Gastroesophageal sphincter (tissue), 4 donors: ENCODE measurements around the gene HBZ. TPM values are rescaled to one million over a fixed set of nuclear protein-coding genes. Genes with fewer than 3 reads are reported as not detected.
A peak's percentile ranks its signal among the peaks of the same experiment; 100 is the strongest.

Experiments used
- ATAC-seq: fragments of 150-250 bp; one replicate; pipeline ENCODE4 v1.9.1; 2016; ENCODE audit warnings: mild to moderate bottlenecking, moderate library complexity
- H3K27ac ChIP-seq, 4 donors: fragments of 200-600 bp; sonication (generic) in 3 of 4; 1 replicate in 3 of 4; 2 replicates in 1 of 4; pipeline ENCODE4 v1.5.1; 2016 to 2019
- H3K27me3 ChIP-seq: fragments of 200-600 bp; sonication (generic); one replicate; pipeline ENCODE4 v1.5.1; 2019
- H3K36me3 ChIP-seq, 2 donors: fragments of 200-600 bp; sonication (generic); one replicate each; pipeline ENCODE4 v1.5.1; 2019; ENCODE audit warnings: control low read depth in 1 of 2
- H3K4me1 ChIP-seq, 3 donors: fragments of 200-600 bp; sonication (generic); 1 replicate in 2 of 3; 2 replicates in 1 of 3; pipeline ENCODE4 v1.5.1; 2016 to 2019; ENCODE audit warnings: control low read depth in 2 of 3
- H3K4me3 ChIP-seq, 2 donors: fragments of 200-600 bp; sonication (generic); one replicate each; pipeline ENCODE4 v1.5.1; 2019; ENCODE audit warnings: mild to moderate bottlenecking in 1 of 2, moderate library complexity in 1 of 2
- H3K9me3 ChIP-seq, 3 donors: fragments of 200-600 bp; sonication (generic); one replicate each; pipeline ENCODE4 v1.5.1; 2017 to 2019; ENCODE audit warnings: control low read depth in 2 of 3
- CTCF ChIP-seq, 4 experiments: fragments of 200-600 bp in 2 of 4; fragments of 450-650 bp in 2 of 4; sonication (generic) in 1 of 4; IDR thresholded peaks; one replicate each; pipeline ENCODE4 v1.5.1; 2017 to 2019; ENCODE audit warnings: antibody characterized with exemption in 4 of 4, mild to moderate bottlenecking in 2 of 4, moderate library complexity in 2 of 4
- EP300 ChIP-seq: sonication (generic); formaldehyde crosslinking; IDR thresholded peaks from one replicate; pipeline ENCODE4 v1.6.1; 2017; ENCODE audit warnings: antibody characterized with exemption, mild to moderate bottlenecking
- POLR2A ChIP-seq, 2 donors: fragments of 450-650 bp; IDR thresholded peaks; one replicate each; pipeline ENCODE4 v1.6.1; 2017; ENCODE audit warnings: antibody characterized with exemption in 2 of 2, mild to moderate bottlenecking in 2 of 2, moderate library complexity in 1 of 2
- POLR2AphosphoS5 ChIP-seq: sonication (generic); formaldehyde crosslinking; IDR thresholded peaks from one replicate; pipeline ENCODE4 v1.6.1; 2017; ENCODE audit warnings: antibody characterized with exemption
- WGBS, 2 donors: methylation state at CpG; one replicate each; pipeline ENCODE4 v1.1.5; 2018; ENCODE audit warnings: low coverage in 1 of 2; 5-methylcytosine and 5-hydroxymethylcytosine counted together
- total RNA-seq, 4 donors: library from RNA; depleted of rRNA; stranded (reverse); fragments of >200 nt; gene quantifications; one replicate each; pipeline ENCODE4 v1.1.0, GENCODE V29; 2016

HBZ gene
- total RNA-seq, 4 donors from 2014 or later, result not detected

GRCh38 chr16:177394-177822 is 25.0 kb downstream of the HBZ start:
- ATAC-seq, result no peak
- Histone ChIP-seq H3K4me1 (peaks cover 7 to 36% (median 17%) of the 10 kb centered on the region in 3 donors), H3K27me3 (peaks cover 75% of the 10 kb centered on the region), H3K9me3 (no peaks in the 10 kb centered on the region), H3K36me3 (no peaks in the 10 kb centered on the region), H3K4me3 (no peak overlapping the region), H3K27ac (no peak overlapping the region)
- WGBS, 2 donors, result 0 to 1% methylated on average over 4 to 7 of the region's 13 CpGs
- TF ChIP-seq CTCF (IDR thresholded peaks at IDR 0.05), result no peak

DNA sequence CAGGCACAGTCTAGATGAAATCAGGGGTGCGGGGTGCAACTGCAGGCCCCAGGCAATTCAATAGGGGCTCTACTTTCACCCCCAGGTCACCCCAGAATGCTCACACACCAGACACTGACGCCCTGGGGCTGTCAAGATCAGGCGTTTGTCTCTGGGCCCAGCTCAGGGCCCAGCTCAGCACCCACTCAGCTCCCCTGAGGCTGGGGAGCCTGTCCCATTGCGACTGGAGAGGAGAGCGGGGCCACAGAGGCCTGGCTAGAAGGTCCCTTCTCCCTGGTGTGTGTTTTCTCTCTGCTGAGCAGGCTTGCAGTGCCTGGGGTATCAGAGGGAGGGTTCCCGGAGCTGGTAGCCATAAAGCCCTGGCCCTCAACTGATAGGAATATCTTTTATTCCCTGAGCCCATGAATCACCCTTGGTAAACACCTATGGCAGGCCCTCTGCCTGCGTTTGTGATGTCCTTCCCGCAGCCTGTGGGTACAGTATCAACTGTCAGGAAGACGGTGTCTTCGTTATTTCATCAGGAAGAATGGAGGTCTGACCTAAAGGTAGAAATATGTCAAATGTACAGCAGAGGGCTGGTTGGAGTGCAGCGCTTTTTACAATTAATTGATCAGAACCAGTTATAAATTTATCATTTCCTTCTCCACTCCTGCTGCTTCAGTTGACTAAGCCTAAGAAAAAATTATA is 25.7 kb downstream of the HBZ start:
- no peak overlapping the region for H3K27ac ChIP-seq
- peaks cover 74% of the 10 kb centered on the region for H3K27me3 ChIP-seq
- H3K4me3 ChIP-seq, result no peak overlapping the region
- peaks cover 7 to 36% (median 17%) of the 10 kb centered on the region in 3 donors for H3K4me1 ChIP-seq
- no peak for TF ChIP-seq POLR2AphosphoS5
- ATAC-seq, result no peak
- H3K9me3 ChIP-seq, result no peaks in the 10 kb centered on the region
- 41 to 77% methylated on average over 5 to 10 of the region's 11 CpGs for WGBS, 2 donors
- no peaks in the 10 kb centered on the region for H3K36me3 ChIP-seq

- TF ChIP-seq CTCF (IDR thresholded peaks at IDR 0.05), result no peak
- no peak for TF ChIP-seq POLR2A (IDR thresholded peaks at IDR 0.05)
- no peak for TF ChIP-seq EP300
- WGBS, 2 donors, result 82 to 86% methylated on average over 10 to 11 of the region's 11 CpGs
- no peak for ATAC-seq
- peaks cover 7 to 33% (median 17%) of the 10 kb centered on the region in 3 donors for H3K4me1 ChIP-seq
- no peak overlapping the region for H3K4me3 ChIP-seq
- H3K36me3 ChIP-seq, result no peaks in the 10 kb centered on the region
- no peaks in the 10 kb centered on the region for H3K9me3 ChIP-seq
- no peak overlapping the region for H3K27ac ChIP-seq
- peaks cover 69% of the 10 kb centered on the region for H3K27me3 ChIP-seq
Measured at GRCh38 chr16:178668-179015, 26.2 kb downstream of the HBZ start.

- H3K4me1 ChIP-seq, result peaks cover 7 to 33% (median 17%) of the 10 kb centered on the region in 3 donors
- peaks cover 63% of the 10 kb centered on the region for H3K27me3 ChIP-seq
- no peaks in the 10 kb centered on the region for H3K36me3 ChIP-seq
- TF ChIP-seq POLR2AphosphoS5 (no peak), CTCF (IDR thresholded peaks at IDR 0.05) (no peak), EP300 (no peak)
- H3K4me3 ChIP-seq, result no peak overlapping the region
- 67 to 71% methylated on average over 11 to 12 of the region's 17 CpGs for WGBS, 2 donors
- no peak for ATAC-seq
- H3K9me3 ChIP-seq, result no peaks in the 10 kb centered on the region
- no peak overlapping the region for H3K27ac ChIP-seq
Measured at GRCh38 chr16:179211-180092, 27.0 kb downstream of the HBZ start.

- Histone ChIP-seq H3K4me1 (peaks cover 7 to 33% (median 17%) of the 10 kb centered on the region in 3 donors), H3K9me3 (no peaks in the 10 kb centered on the region), H3K4me3 (peak within 1 kb of the TSS in 1 of 2 donors; percentile 36), H3K27ac (no peak within 1 kb of the TSS), H3K27me3 (peaks cover 56% of the 10 kb centered on the region), H3K36me3 (no peaks in the 10 kb centered on the region)
- ATAC-seq, result no peak
- TF ChIP-seq CTCF (IDR thresholded peaks at IDR 0.05) (peak in 3 of 4 experiments; percentile 14 to 40 (median 17)), POLR2A (IDR thresholded peaks at IDR 0.05) (no peak), EP300 (no peak), POLR2AphosphoS5 (no peak)
- 25 to 32% methylated on average over 10 of the region's 59 CpGs for WGBS, 2 donors
Measured at GRCh38 chr16:180101-180675, 27.7 kb downstream of the HBZ start, which contains the start of gene HBQ1. HBQ1 (plus strand) TSS chr16:180459; CDS start chr16:180487, 28 bp downstream.
